Pancreas (tissue), 10 donors: ENCODE data around the gene AGBL1. TPM values are rescaled to one million over a fixed set of nuclear protein-coding genes. Genes with fewer than 3 reads are reported as not detected.

Source experiments
- ATAC-seq, 4 donors: fragments of 200-7000 bp; cut with Tn5 transposase; one replicate each; pipeline versions ENCODE4 v1.8.0 to v1.9.1; 2020; ENCODE audit warnings: mild to moderate bottlenecking in 4 of 4, moderate library complexity in 4 of 4
- DNase-seq, 6 donors: peaks; one replicate each; pipeline ENCODE4 v3.0.0-alpha.2; 2020
- FAIRE-seq: peaks from 2 replicates; lab custom pipeline; 2012; peaks lifted over from hg19 to GRCh38; lab: Jason Lieb, UNC
- H3K27ac ChIP-seq, 4 donors: fragments of 200-600 bp; sonication (generic); 1 replicate in 3 of 4; 2 replicates in 1 of 4; pipeline versions ENCODE4 v1.5.0 to v1.8.0; 2020
- H3K27me3 ChIP-seq, 4 donors: fragments of 200-600 bp; one replicate each; pipeline ENCODE4 v1.8.0; 2021
- H3K36me3 ChIP-seq, 3 donors: fragments of 200-600 bp; sonication (generic) in 1 of 3; one replicate each; pipeline versions ENCODE4 v1.5.0 to v1.8.0; 2020 to 2021
- H3K4me1 ChIP-seq, 3 donors: fragments of 200-600 bp; one replicate each; pipeline ENCODE4 v1.8.0; 2021
- H3K4me3 ChIP-seq, 4 donors: fragments of 200-600 bp; sonication (generic) in 2 of 4; one replicate each; pipeline versions ENCODE4 v1.5.0 to v1.8.0; 2020 to 2021
- H3K9me3 ChIP-seq, 4 donors: fragments of 200-600 bp; one replicate each; pipeline ENCODE4 v1.8.0; 2021
- CTCF ChIP-seq, 4 donors: fragments of 200-600 bp; sonication (generic) in 3 of 4; IDR thresholded peaks; one replicate each; pipeline versions ENCODE4 v1.5.0 to v1.8.0; 2021; ENCODE audit warnings: antibody characterized with exemption in 4 of 4
- WGBS, 2 donors: extraction: QIAGEN DNeasy Blood & Tissue Kit; methylation state at CpG; one replicate each; pipeline ENCODE4 v1.1.7; 2013; 5-methylcytosine and 5-hydroxymethylcytosine counted together
- intact Hi-C, 3 donors: fragments of 100-400 bp; cut with DNase I; formaldehyde crosslinking; loops; one replicate each; pipeline versions ENCODE4 v1.11.1 to v1.14.2; 2022
- polyA plus RNA-seq, 2 donors: library from polyadenylated mRNA; stranded (reverse); fragments of 200-250 nt; gene quantifications; one replicate each; pipeline ENCODE4 v1.2.3, GENCODE V29; 2013
- total RNA-seq, 6 donors: library from RNA; stranded (reverse); fragmentation: NEBNext Ultra II Directional in 4 of 6; extraction: Animal tissue kit (Norgen Biotek cat#: 25700) in 4 of 6; gene quantifications; one replicate each; pipeline versions ENCODE4 v1.2.1 to v1.2.4, GENCODE V29; 2021 to 2023
- donor health status: healthy with polysubstance abuse.
- donor health status: DM: no; HTN: no; CAD: no; lungs with moderate emphysema.
- donor health status: DM: no; HTN: no; CAD: no.
- donor health status: control.
- donor health status: control.
- donor health status: Bipolar disorder and iron deficiency.
- donor health status: DM: yes; HTN: yes; CAD: no.
- donor health status: DM: no; HTN: no; CAD: no.
- donor health status: DM: no; HTN: no; CAD: no.
- donor health status: DM: yes; HTN: yes; CAD: no.

Gene AGBL1
- total and polyA plus RNA-seq, 8 donors, result under 0.01 to 0.06 (median 0.05) TPM; not detected in 5

- Histone ChIP-seq H3K36me3 (no peaks in the 10 kb centered on the region), H3K4me3 (no peak overlapping the region), H3K4me1 (no peaks in the 10 kb centered on the region), H3K27ac (no peak overlapping the region), H3K9me3 (no peaks in the 10 kb centered on the region), H3K27me3 (peaks cover 0 to 12% (median 0%) of the 10 kb centered on the region in 4 donors)
- FAIRE-seq (no peak), DNase-seq (no peak), ATAC-seq (no peak)
- TF ChIP-seq CTCF (IDR thresholded peaks at IDR 0.05), result no peak
- intact Hi-C loops, result no loop called here
- 14 to 27% methylated on average over 11 to 15 of the region's 15 CpGs for WGBS, 2 donors
Measured at GRCh38 chr15:86236356-86237110, 156.9 kb downstream of the AGBL1 start.

GRCh38 chr15:86237111-86237500, 157.4 kb downstream of the AGBL1 start:
- intact Hi-C loops, result no loop called here
- peaks cover 0 to 12% (median 0%) of the 10 kb centered on the region in 4 donors for H3K27me3 ChIP-seq
- no peak overlapping the region for H3K27ac ChIP-seq
- no peaks in the 10 kb centered on the region for H3K4me1 ChIP-seq
- no peak for FAIRE-seq
- 50 to 61% methylated on average over 5 of the region's 5 CpGs for WGBS, 2 donors
- H3K4me3 ChIP-seq, result no peak overlapping the region
- no peaks in the 10 kb centered on the region for H3K9me3 ChIP-seq
- TF ChIP-seq CTCF (IDR thresholded peaks at IDR 0.05), result no peak
- H3K36me3 ChIP-seq, result no peaks in the 10 kb centered on the region
- no peak for ATAC-seq
- no peak for DNase-seq

- 82 to 85% methylated on average over 15 of the region's 15 CpGs for WGBS, 2 donors
- H3K36me3 ChIP-seq, result no peaks in the 10 kb centered on the region
- no peak overlapping the region for H3K27ac ChIP-seq
- peak in 2 of 6 donors; percentile 39 to 47 for DNase-seq
- intact Hi-C loops, result no loop called here
- H3K27me3 ChIP-seq, result no peaks in the 10 kb centered on the region
- ATAC-seq, result no peak
- TF ChIP-seq CTCF (IDR thresholded peaks at IDR 0.05), result no peak
- H3K4me3 ChIP-seq, result no peak overlapping the region
- no peaks in the 10 kb centered on the region for H3K4me1 ChIP-seq
- H3K9me3 ChIP-seq, result no peaks in the 10 kb centered on the region
- no peak for FAIRE-seq
Measured at GRCh38 chr15:86247249-86247955, 167.7 kb downstream of the AGBL1 start.

GRCh38 chr15:86255247-86255646, 175.6 kb downstream of the AGBL1 start:
- no peak for TF ChIP-seq CTCF (IDR thresholded peaks at IDR 0.05)
- 42 to 53% methylated on average over 2 of the region's 2 CpGs for WGBS, 2 donors
- FAIRE-seq, result no peak
- Histone ChIP-seq H3K27me3 (no peaks in the 10 kb centered on the region), H3K4me1 (no peaks in the 10 kb centered on the region), H3K9me3 (no peaks in the 10 kb centered on the region), H3K36me3 (no peaks in the 10 kb centered on the region), H3K4me3 (no peak overlapping the region), H3K27ac (no peak overlapping the region)
- intact Hi-C loops, result no loop called here
- no peak for ATAC-seq
- DNase-seq, result no peak

GRCh38 chr15:86256628-86257027, 177.0 kb downstream of the AGBL1 start:
- Histone ChIP-seq H3K4me3 (no peak overlapping the region), H3K4me1 (no peaks in the 10 kb centered on the region), H3K27ac (no peak overlapping the region), H3K36me3 (no peaks in the 10 kb centered on the region), H3K27me3 (no peaks in the 10 kb centered on the region), H3K9me3 (no peaks in the 10 kb centered on the region)
- WGBS, 2 donors, result 65 to 73% methylated on average over 6 of the region's 6 CpGs
- no peak for ATAC-seq
- DNase-seq, result no peak
- intact Hi-C loops, result no loop called here
- no peak for FAIRE-seq
- no peak for TF ChIP-seq CTCF (IDR thresholded peaks at IDR 0.05)
